Esophagus squamous epithelium (tissue), 5 donors: ENCODE results near the gene BIRC7. TPM values are rescaled to one million over a fixed set of nuclear protein-coding genes. Genes with fewer than 3 reads are reported as not detected.

Experiments
- DNase-seq: peaks from one replicate; lab custom pipeline; 2025; lab: John Stamatoyannopoulos, UW
- H3K27ac ChIP-seq, 4 donors: fragments of 200-600 bp; sonication (generic); one replicate each; pipeline ENCODE4 v1.5.1; 2016 to 2019; ENCODE audit warnings: mild to moderate bottlenecking in 1 of 4
- H3K27me3 ChIP-seq, 4 donors: fragments of 200-600 bp; sonication (generic); 1 replicate in 3 of 4; 2 replicates in 1 of 4; pipeline versions ENCODE4 v1.5.1 to v1.6.0; 2017 to 2021; ENCODE audit warnings: antibody characterized with exemption in 1 of 4
- H3K36me3 ChIP-seq, 3 donors: fragments of 200-600 bp; sonication (generic); one replicate each; pipeline ENCODE4 v1.5.1; 2016 to 2019
- H3K4me1 ChIP-seq, 3 donors: fragments of 200-600 bp; sonication (generic); one replicate each; pipeline ENCODE4 v1.5.1; 2017 to 2019
- H3K4me3 ChIP-seq, 4 donors: fragments of 200-600 bp; sonication (generic); 1 replicate in 3 of 4; 2 replicates in 1 of 4; pipeline ENCODE4 v1.5.1; 2016 to 2019; ENCODE audit warnings: mild to moderate bottlenecking in 2 of 4, moderate library complexity in 1 of 4
- H3K9me3 ChIP-seq, 3 donors: fragments of 200-600 bp; sonication (generic); one replicate each; pipeline ENCODE4 v1.5.1; 2016 to 2019
- POLR2A ChIP-seq, 4 donors: fragments of 450-650 bp; IDR thresholded peaks; one replicate each; pipeline ENCODE4 v1.6.1; 2017; ENCODE audit warnings: antibody characterized with exemption in 4 of 4, mild to moderate bottlenecking in 4 of 4, moderate library complexity in 3 of 4
- whole genome bisulfite sequencing, 2 donors: methylation state at CpG; one replicate each; pipeline ENCODE4 v1.1.5; 2018; 5-methylcytosine and 5-hydroxymethylcytosine counted together
- intact Hi-C: fragments of 100-400 bp; cut with DNase I; formaldehyde crosslinking; loops from one replicate; pipeline ENCODE4 v1.15.0; 2022
- total RNA-seq, 4 donors: library from RNA; depleted of rRNA; stranded (reverse); fragments of >200 nt; gene quantifications; one replicate each; pipeline ENCODE4 v1.1.0, GENCODE V29; 2016
- TF ChIP-seq, protein P1 (sequence below), 6 experiments: fragments of 450-650 bp in 4 of 6; fragments of 200-600 bp in 2 of 6; sonication (generic) in 2 of 6; IDR thresholded peaks; one replicate each; pipeline ENCODE4 v1.5.1; 2016 to 2019; ENCODE audit warnings: antibody characterized with exemption in 6 of 6, mild to moderate bottlenecking in 4 of 6, moderate library complexity in 4 of 6
- donor health status: DM: yes; HTN: yes; CAD: no.

BIRC7 gene
- total RNA-seq, 4 donors from 2014 or later, result 0.57 TPM; not detected in 3

GRCh38 chr20:63277466-63278272 lies 42.0 kb downstream of the BIRC7 start:
- WGBS, 2 donors, result 88 to 92% methylated on average over 8 to 12 of the region's 30 CpGs
- H3K9me3 ChIP-seq, result no peaks in the 10 kb centered on the region
- TF ChIP-seq POLR2A (IDR thresholded peaks at IDR 0.05), result no peak
- TF ChIP-seq, protein P1, sequence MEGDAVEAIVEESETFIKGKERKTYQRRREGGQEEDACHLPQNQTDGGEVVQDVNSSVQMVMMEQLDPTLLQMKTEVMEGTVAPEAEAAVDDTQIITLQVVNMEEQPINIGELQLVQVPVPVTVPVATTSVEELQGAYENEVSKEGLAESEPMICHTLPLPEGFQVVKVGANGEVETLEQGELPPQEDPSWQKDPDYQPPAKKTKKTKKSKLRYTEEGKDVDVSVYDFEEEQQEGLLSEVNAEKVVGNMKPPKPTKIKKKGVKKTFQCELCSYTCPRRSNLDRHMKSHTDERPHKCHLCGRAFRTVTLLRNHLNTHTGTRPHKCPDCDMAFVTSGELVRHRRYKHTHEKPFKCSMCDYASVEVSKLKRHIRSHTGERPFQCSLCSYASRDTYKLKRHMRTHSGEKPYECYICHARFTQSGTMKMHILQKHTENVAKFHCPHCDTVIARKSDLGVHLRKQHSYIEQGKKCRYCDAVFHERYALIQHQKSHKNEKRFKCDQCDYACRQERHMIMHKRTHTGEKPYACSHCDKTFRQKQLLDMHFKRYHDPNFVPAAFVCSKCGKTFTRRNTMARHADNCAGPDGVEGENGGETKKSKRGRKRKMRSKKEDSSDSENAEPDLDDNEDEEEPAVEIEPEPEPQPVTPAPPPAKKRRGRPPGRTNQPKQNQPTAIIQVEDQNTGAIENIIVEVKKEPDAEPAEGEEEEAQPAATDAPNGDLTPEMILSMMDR (IDR thresholded peaks at IDR 0.05), result no peak
- DNase-seq, result no peak
- no peak overlapping the region for H3K27ac ChIP-seq
- H3K4me3 ChIP-seq, result no peak overlapping the region
- no peaks in the 10 kb centered on the region for H3K27me3 ChIP-seq
- peaks cover 13 to 74% (median 36%) of the 10 kb centered on the region in 3 donors for H3K36me3 ChIP-seq
- H3K4me1 ChIP-seq, result peaks cover 13 to 24% (median 16%) of the 10 kb centered on the region in 3 donors
- intact Hi-C loops, result no loop called here

DNA sequence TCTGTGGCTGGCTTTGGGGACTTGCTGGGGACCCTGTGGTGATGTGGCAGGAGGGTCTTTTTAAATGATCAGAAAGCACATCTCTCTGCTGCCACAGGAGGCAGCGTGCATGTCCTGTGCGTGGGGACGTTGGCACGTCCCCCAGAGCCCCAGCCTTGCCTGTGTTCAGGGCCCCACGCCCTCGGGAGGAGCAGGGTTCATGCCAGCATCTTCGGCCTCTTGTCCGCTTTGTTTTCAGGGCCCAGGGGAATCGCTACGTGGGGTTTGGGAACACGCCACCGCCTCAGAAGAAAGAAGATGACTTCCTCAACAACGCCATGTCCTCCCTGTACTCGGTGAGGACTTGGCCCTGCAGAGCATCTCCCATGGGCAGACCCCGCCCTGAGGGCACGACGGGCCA lies 43.0 kb downstream of the BIRC7 start:
- 79 to 92% methylated on average over 8 to 9 of the region's 17 CpGs for WGBS, 2 donors
- Histone ChIP-seq H3K4me3 (no peak overlapping the region), H3K27ac (no peak overlapping the region), H3K4me1 (peaks cover 11 to 17% (median 13%) of the 10 kb centered on the region in 3 donors), H3K9me3 (no peaks in the 10 kb centered on the region), H3K36me3 (peaks cover 20 to 83% (median 45%) of the 10 kb centered on the region in 3 donors), H3K27me3 (no peaks in the 10 kb centered on the region)
- TF ChIP-seq POLR2A (IDR thresholded peaks at IDR 0.05), result no peak
- TF ChIP-seq, protein P1 (IDR thresholded peaks at IDR 0.05), result no peak
- intact Hi-C loops, result no loop called here
- no peak for DNase-seq

DNA sequence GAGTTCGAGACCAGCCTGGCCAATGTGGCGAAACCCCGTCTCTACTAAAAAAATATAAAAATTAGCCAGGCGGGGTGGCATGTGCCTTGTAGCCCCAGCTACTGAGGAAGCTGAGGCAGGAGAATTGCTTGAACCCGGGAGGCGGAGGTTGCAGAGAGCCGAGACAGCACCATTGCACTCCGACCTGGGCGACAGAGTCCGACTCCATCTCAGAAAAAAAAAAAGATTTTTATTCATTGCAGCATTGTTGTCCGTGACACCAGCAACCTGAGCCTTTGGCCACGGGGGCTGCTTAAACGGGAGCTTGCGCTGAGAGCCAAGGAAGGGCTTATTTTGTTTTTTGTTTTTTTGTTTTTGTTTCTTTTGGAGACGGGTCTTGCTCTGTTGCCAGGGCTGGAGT lies 44.2 kb downstream of the BIRC7 start:
- Histone ChIP-seq H3K9me3 (no peaks in the 10 kb centered on the region), H3K27ac (no peak overlapping the region), H3K27me3 (no peaks in the 10 kb centered on the region), H3K4me3 (no peak overlapping the region), H3K4me1 (peaks cover 0 to 5% (median under 1%) of the 10 kb centered on the region in 3 donors), H3K36me3 (peaks cover 30 to 96% (median 45%) of the 10 kb centered on the region in 3 donors)
- TF ChIP-seq POLR2A (IDR thresholded peaks at IDR 0.05), result no peak
- TF ChIP-seq, protein P1 (IDR thresholded peaks at IDR 0.05), result no peak
- intact Hi-C loops, result no loop called here
- WGBS, 2 donors, result 95% methylated on average over 13 to 15 of the region's 15 CpGs
- no peak for DNase-seq

DNA sequence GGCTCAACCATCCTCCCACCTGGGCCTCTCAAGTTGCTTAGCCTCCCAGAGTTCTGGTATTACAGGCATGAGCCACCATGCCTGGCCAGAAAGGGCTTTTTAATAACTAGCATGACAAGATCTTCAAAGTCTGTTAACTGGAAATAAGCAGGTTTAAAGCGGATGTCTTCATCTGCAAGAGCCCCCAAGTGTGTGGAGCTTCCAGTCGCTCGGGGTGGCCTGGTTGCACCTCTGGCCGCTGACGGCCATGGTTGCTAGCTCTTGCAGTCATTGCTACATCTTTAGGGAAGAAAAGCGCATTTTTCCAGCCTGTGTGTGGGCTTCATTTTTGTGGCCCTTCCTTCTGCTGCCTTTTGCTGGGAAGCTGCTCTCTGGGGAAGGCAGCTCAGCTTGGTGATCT lies 44.7 kb downstream of the BIRC7 start:
- H3K9me3 ChIP-seq, result no peaks in the 10 kb centered on the region
- intact Hi-C loops, result no loop called here
- H3K4me1 ChIP-seq, result peaks cover 0 to under 1% (median 0%) of the 10 kb centered on the region in 3 donors
- no peak for DNase-seq
- H3K27ac ChIP-seq, result no peak overlapping the region
- H3K4me3 ChIP-seq, result no peak overlapping the region
- TF ChIP-seq, protein P1 (IDR thresholded peaks at IDR 0.05), result no peak
- TF ChIP-seq POLR2A (IDR thresholded peaks at IDR 0.05), result no peak
- H3K27me3 ChIP-seq, result no peaks in the 10 kb centered on the region
- peaks cover 30 to 100% (median 45%) of the 10 kb centered on the region in 3 donors for H3K36me3 ChIP-seq
- WGBS, 2 donors, result 93 to 95% methylated on average over 6 of the region's 6 CpGs

- Histone ChIP-seq H3K36me3 (peaks cover 32 to 100% (median 47%) of the 10 kb centered on the region in 3 donors), H3K4me3 (no peak overlapping the region), H3K9me3 (no peaks in the 10 kb centered on the region), H3K4me1 (no peaks in the 10 kb centered on the region), H3K27me3 (no peaks in the 10 kb centered on the region), H3K27ac (no peak overlapping the region)
- intact Hi-C loops, result no loop called here
- 83 to 86% methylated on average over 1 to 5 of the region's 19 CpGs for WGBS, 2 donors
- no peak for TF ChIP-seq POLR2A (IDR thresholded peaks at IDR 0.05)
- TF ChIP-seq, protein P1 (IDR thresholded peaks at IDR 0.05), result peak in 1 of 6 experiments; percentile 29
- DNase-seq, result no peak
These were observed 45.3 kb downstream of the BIRC7 start for GRCh38 chr20:63280929-63281545.
